PC-3 (cell line): ENCODE results near the gene UQCRH. TPM values are rescaled to one million over a fixed set of nuclear protein-coding genes. Genes with fewer than 3 reads are reported as not detected.
A peak's percentile ranks its signal among the peaks of the same experiment; 100 is the strongest.

Source experiments
- ATAC-seq: fragments of 200-7000 bp; cut with Tn5 transposase; 2 replicates; pipeline ENCODE4 v1.9.1; 2020; ENCODE audit warnings: mild to moderate bottlenecking, moderate library complexity
- BruUV-seq: library from RNA; stranded (reverse); fragments of 400-500 nt; replicated peaks from 2 replicates; lab custom pipeline; 2021; lab: Mats Ljungman, UMichigan
- CTCF ChIA-PET: fragments of 300-600 bp; sonication (Branson Sonifier 250); formaldehyde crosslinking; loops from one replicate; lab custom pipeline; 2022; ENCODE audit warnings: antibody characterized with exemption; lab: Charles Lee
- POLR2A ChIA-PET: fragments of 300-600 bp; sonication (Branson Sonifier 250); formaldehyde crosslinking; loops from one replicate; lab custom pipeline; 2022; ENCODE audit warnings: antibody characterized with exemption; ENCODE audit not compliant: unreplicated experiment; lab: Charles Lee
- DNase-seq: peaks from one replicate; pipeline ENCODE4 v3.0.0-alpha.2; 2015
- H2AFZ ChIP-seq: fragments of 300-600 bp; sonication (generic); 2 replicates; pipeline ENCODE4 v1.6.0; 2016; ENCODE audit warnings: antibody characterized with exemption, low read length
- H3F3A ChIP-seq: fragments of 300-600 bp; sonication (generic); one replicate; pipeline ENCODE4 v1.6.0; 2017; ENCODE audit warnings: antibody characterized with exemption, low read length, control low read depth, mild to moderate bottlenecking; ENCODE audit not compliant: unreplicated experiment
- H3K27ac ChIP-seq: fragments of 300-600 bp; sonication (generic); 2 replicates; pipeline ENCODE4 v1.5.1; 2016; ENCODE audit warnings: mild to moderate bottlenecking, low read length
- H3K27me3 ChIP-seq: fragments of 300-600 bp; sonication (generic); 2 replicates; pipeline ENCODE4 v1.6.1; 2016; ENCODE audit warnings: low read length, mixed read lengths
- H3K36me3 ChIP-seq: fragments of 300-600 bp; sonication (generic); 2 replicates; pipeline ENCODE4 v1.6.1; 2016; ENCODE audit warnings: low read depth, mixed run types, low read length, mixed read lengths
- H3K4me1 ChIP-seq: fragments of 300-600 bp; sonication (generic); 2 replicates; pipeline ENCODE4 v1.5.1; 2016; ENCODE audit warnings: low read length; ENCODE audit not compliant: insufficient read depth
- H3K4me2 ChIP-seq: fragments of 300-600 bp; sonication (generic); 2 replicates; pipeline ENCODE4 v1.6.0; 2016; ENCODE audit warnings: low read length
- H3K4me3 ChIP-seq: fragments of 300-600 bp; sonication (generic); 2 replicates; pipeline ENCODE4 v1.5.1; 2016; ENCODE audit warnings: mild to moderate bottlenecking, low read length, mixed read lengths
- H3K79me2 ChIP-seq: fragments of 300-600 bp; sonication (generic); 2 replicates; pipeline ENCODE4 v1.6.1; 2017; ENCODE audit warnings: low read length, mixed read lengths
- H3K9ac ChIP-seq: fragments of 300-600 bp; sonication (generic); 2 replicates; pipeline ENCODE4 v1.6.0; 2016; ENCODE audit warnings: mild to moderate bottlenecking, low read length
- H3K9me2 ChIP-seq: fragments of 300-600 bp; sonication (generic); replicated peaks from 2 replicates; pipeline ENCODE4 v1.6.1; 2016; ENCODE audit warnings: mixed run types, low read length, mixed read lengths
- H3K9me3 ChIP-seq: fragments of 300-600 bp; sonication (generic); 2 replicates; pipeline ENCODE4 v1.6.1; 2016; ENCODE audit warnings: low read length, mixed read lengths
- H4K20me1 ChIP-seq: fragments of 300-600 bp; sonication (generic); 2 replicates; pipeline ENCODE4 v1.6.1; 2016; ENCODE audit warnings: low read length, mixed read lengths
- CTCF ChIP-seq: fragments of 300-600 bp; sonication (generic); conservative IDR thresholded peaks from 2 replicates; pipeline ENCODE4 v1.5.1; 2017; ENCODE audit warnings: antibody characterized with exemption, low read depth, mild to moderate bottlenecking, low read length
- EZH2 ChIP-seq: fragments of 300-600 bp; sonication (generic); IDR thresholded peaks from one replicate; pipeline ENCODE4 v1.6.1; 2017; ENCODE audit warnings: antibody characterized with exemption, mild to moderate bottlenecking, low read length; ENCODE audit not compliant: unreplicated experiment
- EZH2phosphoT487 ChIP-seq: fragments of 300-600 bp; sonication (generic); IDR thresholded peaks from 2 replicates; pipeline ENCODE4 v1.6.1; 2018; ENCODE audit warnings: mild to moderate bottlenecking, antibody characterized with exemption, low read length, borderline replicate concordance
- intact Hi-C: fragments of 100-400 bp; cut with micrococcal nuclease; formaldehyde crosslinking; loops from 2 replicates; pipeline ENCODE4 v1.9.0; 2023
- total RNA-seq: library from RNA; depleted of rRNA; stranded (reverse); fragments of >200 nt; gene quantifications from 2 replicates; pipeline ENCODE4 v1.2.3, GENCODE V29; 2014

Gene UQCRH
- total RNA-seq, 1 experiment from 2014 or later, result 885 TPM

- H3K27ac ChIP-seq, result no peak overlapping the region
- peaks cover 39% of the 10 kb centered on the region for H3K79me2 ChIP-seq
- peak overlapping the region; percentile 88; the same call in 1 of the 2 replicates for H3K4me3 ChIP-seq
- no peaks in the 10 kb centered on the region for H4K20me1 ChIP-seq
- TF ChIP-seq EZH2phosphoT487 (no peak), CTCF (peak; percentile 40)
- no peaks in the 10 kb centered on the region for H3K9me2 ChIP-seq
- H3K9me3 ChIP-seq, result no peaks in the 10 kb centered on the region
- peaks cover 14% of the 10 kb centered on the region for H3K4me1 ChIP-seq
- no TSS peak for BruUV-seq
- H3F3A ChIP-seq, result no peaks in the 10 kb centered on the region
- DNase-seq (peak; percentile 23), ATAC-seq (no peak)
- CTCF ChIA-PET, result interaction anchor here (0.6 kb wide), 1 partner anchor 97 kb away, joined by 7 read pairs; no protein-coding TSS in a partner anchor
- POLR2A ChIA-PET, result no interaction called here
- no peaks in the 10 kb centered on the region for H3K27me3 ChIP-seq
- peak overlapping the region; percentile 86 for H3K4me2 ChIP-seq
- H3K9ac ChIP-seq, result no peak overlapping the region
- no peak overlapping the region for H2AFZ ChIP-seq
- intact Hi-C loops, result no loop called here
- peaks cover 22% of the 10 kb centered on the region; the same call in 1 of the 2 replicates for H3K36me3 ChIP-seq
These were observed 38.7 kb downstream of the UQCRH start for GRCh38 chr1:46342084-46342656.

- Histone ChIP-seq H3F3A (no peaks in the 10 kb centered on the region), H3K4me1 (peaks cover 21% of the 10 kb centered on the region), H3K9me2 (no peaks in the 10 kb centered on the region), H3K9ac (no peak overlapping the region), H3K36me3 (peaks cover 22% of the 10 kb centered on the region; the same call in 1 of the 2 replicates), H2AFZ (no peak overlapping the region), H3K4me2 (no peak overlapping the region), H4K20me1 (no peaks in the 10 kb centered on the region), H3K27me3 (no peaks in the 10 kb centered on the region), H3K79me2 (peaks cover 39% of the 10 kb centered on the region), H3K9me3 (no peaks in the 10 kb centered on the region), H3K27ac (no peak overlapping the region), H3K4me3 (no peak overlapping the region)
- no peak for TF ChIP-seq CTCF
- TF ChIP-seq EZH2, result no peak
- no peak for TF ChIP-seq EZH2phosphoT487
- ATAC-seq (no peak), DNase-seq (no peak)
- intact Hi-C loops, result no loop called here
- ChIA-PET POLR2A (no interaction called here), CTCF (no interaction called here)
- no TSS peak for BruUV-seq
These were observed 39.3 kb downstream of the UQCRH start for GRCh38 chr1:46342677-46343350.

GRCh38 chr1:46343351-46343695, 39.8 kb downstream of the UQCRH start:
- Histone ChIP-seq H3K9me2 (no peaks in the 10 kb centered on the region), H3K9me3 (no peaks in the 10 kb centered on the region), H3K4me1 (peaks cover 21% of the 10 kb centered on the region), H3K4me2 (no peak overlapping the region), H3K36me3 (peaks cover 22% of the 10 kb centered on the region; the same call in 1 of the 2 replicates), H3K27me3 (no peaks in the 10 kb centered on the region), H3K9ac (no peak overlapping the region), H4K20me1 (no peaks in the 10 kb centered on the region), H3K79me2 (peaks cover 39% of the 10 kb centered on the region), H3F3A (no peaks in the 10 kb centered on the region), H3K4me3 (no peak overlapping the region), H2AFZ (no peak overlapping the region), H3K27ac (no peak overlapping the region)
- intact Hi-C loops, result no loop called here
- CTCF ChIA-PET, result no interaction called here
- no TSS peak for BruUV-seq
- POLR2A ChIA-PET, result no interaction called here
- ATAC-seq (no peak), DNase-seq (no peak)
- TF ChIP-seq EZH2phosphoT487 (no peak), EZH2 (no peak), CTCF (no peak)
